HG02884 (cell line): ENCODE measurements around the gene PLCB3.

Experiments
- ATAC-seq: cut with Tn5 transposase; IDR thresholded peaks from one replicate; pipeline ENCODE4 v1.9.1; 2021; ENCODE audit warnings: mild to moderate bottlenecking, moderate library complexity; ENCODE audit not compliant: unreplicated experiment

The PLCB3 gene

GRCh38 chr11:64251016-64251752 is at the start of gene PLCB3:
Gene PLCB3 (plus strand): TSS chr11:64251530. CDS start chr11:64251650, 120 bp downstream.
- ATAC-seq, result no peak

DNA sequence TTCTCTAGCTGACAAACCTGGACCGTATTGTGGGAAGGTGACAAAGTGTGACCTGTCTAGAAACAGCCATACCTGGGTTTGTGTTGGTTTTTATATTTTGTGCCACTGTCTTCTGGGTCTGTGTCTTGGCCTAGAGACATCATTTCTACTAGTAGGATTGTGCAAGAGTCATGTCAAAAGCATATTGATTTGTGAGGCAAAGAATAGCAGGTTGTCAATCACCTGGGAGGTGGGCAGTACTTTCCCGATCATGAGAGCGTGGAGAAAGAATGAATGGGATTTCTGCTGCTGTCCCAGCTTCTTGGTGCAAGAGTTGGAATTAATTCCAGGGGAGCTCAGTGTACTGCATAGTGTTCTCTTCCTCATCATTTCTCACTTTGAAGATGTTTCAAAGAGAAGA is 49.8 kb upstream of the PLCB3 start:
- ATAC-seq, result no peak

DNA sequence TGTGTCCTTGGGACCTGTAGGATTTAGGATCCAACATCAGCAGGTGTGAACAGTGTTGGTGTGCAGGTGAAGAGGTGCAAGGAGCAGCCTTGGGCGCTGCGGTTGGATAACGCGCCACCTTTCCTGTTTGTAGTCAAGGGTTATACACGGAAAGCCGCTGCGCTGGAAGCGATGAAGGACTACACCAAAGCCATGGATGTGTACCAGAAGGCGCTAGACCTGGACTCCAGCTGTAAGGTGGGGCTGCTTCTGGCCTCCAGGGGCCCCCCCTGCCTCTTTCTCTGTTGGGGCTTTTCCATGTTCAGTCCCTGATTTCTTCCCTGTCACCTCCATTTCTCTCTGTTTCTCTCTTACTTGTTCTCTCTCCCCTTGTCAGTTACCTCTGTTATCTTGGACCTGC is 48.3 kb upstream of the PLCB3 start:
- no peak for ATAC-seq

DNA sequence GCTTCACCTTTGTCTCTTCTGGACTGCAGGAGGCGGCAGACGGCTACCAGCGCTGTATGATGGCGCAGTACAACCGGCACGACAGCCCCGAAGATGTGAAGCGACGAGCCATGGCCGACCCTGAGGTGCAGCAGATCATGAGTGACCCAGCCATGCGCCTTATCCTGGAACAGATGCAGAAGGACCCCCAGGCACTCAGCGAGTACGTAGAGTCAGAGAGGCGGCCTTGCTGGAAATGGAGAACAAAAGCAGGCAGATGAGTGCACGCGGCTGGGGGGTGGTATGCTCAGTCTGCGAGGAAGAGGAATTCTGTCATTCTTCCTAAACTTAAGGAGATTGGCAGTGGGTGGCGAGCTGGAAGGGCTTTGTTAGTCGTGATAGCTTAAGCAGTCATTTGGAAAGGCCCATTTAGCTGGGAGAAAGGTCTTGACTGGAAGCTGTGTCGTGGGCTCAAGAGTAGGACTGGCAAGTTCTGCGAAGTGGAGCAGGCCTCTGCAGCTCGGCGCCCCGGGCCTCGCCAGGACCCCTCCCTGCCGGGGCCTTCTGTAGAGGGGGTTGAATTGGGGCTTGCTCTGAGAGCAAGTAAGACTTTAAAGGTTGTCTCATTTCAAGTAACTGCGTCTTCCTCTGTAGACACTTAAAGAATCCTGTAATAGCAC is 47.8 kb upstream of the PLCB3 start:
- no peak for ATAC-seq

DNA sequence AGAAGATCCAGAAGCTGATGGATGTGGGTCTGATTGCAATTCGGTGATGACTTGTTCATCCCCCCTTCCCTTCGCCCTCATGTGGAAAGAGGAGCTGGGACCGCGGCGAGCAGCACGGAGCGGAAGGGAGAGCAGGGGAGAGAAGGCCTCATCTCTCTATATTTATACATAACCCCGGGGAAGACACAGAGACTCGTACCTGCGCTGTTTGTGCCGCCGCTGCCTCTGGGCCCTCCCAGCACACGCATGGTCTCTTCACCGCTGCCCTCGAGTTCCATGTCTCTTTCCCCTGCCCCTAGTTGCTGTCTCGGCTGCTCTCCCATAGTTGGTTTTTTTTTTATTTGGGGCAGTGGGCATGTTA is 47.3 kb upstream of the PLCB3 start:
- ATAC-seq, result no peak

- ATAC-seq, result no peak
Observed at GRCh38 chr11:64204464-64204989, 46.8 kb upstream of the PLCB3 start.

DNA sequence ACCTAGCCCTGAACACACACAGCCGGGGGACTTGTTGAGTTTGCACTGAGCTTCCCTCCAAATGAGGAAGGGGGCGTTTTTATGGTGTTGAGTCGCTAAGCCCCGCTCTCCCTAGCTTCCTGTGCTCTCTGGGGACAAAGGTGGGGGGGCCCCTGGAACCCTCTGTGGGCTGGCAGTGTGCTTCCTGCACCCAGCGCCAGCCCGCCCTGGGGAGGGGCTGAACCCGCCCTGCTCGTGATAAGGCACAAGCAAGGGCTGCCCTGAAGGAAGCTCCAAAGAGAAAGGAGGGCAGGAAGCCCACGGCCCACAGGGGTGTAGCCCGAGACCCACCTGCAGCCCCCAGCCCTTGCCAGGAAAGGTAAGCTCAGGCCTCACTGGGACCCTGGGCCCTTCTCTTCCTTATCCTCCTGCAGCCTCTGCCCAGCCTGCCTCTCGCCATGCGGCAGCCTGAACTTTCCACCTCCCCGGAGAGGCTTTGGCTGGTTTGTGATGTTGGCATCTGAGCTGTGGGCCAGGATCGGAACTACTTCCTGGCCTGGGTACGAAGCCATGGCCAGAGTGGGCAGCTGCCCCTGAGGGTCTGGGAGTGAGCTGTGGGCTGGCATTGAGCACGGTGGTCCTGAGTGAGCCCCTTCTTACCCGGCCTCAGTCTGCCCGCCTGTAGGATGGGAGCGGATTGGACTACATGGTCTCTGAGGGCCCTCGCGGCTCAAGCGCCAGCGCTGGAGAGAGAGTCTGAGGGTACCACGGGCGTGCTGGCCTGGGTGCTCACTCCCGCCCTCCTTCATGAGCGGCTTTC is 44.7 kb upstream of the PLCB3 start, which contains the start of gene FERMT3:
Gene FERMT3, plus strand, starts transcription at position 265 of the 799 bp plus-strand sequence. CDS start 644 bp downstream, outside the sequence.
- no peak for ATAC-seq

GRCh38 chr11:64207256-64208085 is 43.9 kb upstream of the PLCB3 start:
- ATAC-seq, result peak; percentile 40

DNA sequence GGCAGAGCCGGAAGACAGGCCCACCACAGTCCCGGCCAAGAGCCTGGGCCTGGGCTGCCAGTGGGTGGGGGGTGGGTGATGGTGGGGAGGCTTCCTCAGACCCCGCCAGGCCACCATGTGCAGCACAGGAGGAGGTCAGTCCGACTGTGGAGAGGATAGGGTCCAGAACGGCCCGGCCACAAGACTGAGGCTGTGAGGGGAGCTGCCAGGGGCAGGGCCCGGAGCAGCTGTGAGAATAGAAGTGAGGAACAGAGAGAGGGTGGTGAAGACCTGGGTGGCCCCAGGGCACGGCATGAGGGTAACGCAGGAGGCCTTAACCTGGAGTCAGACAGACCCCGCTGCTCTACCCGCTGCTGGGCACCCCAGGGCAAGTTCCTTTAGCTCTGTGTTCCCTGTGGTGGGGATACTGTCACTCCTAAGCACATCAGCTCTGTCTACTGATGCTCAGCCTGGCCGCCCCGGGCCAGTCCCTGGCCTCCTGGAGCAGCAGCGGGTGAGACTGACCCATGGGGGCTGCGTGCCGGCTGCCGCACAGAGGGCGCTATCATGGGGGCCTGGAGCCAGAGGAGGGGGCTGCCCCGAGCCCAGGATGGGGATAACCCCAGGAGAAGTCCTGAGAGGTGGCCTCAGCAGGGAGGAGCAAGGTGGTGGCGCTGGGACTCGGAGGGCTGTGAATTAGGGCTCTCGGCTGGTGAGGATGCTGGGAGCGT is 43.1 kb upstream of the PLCB3 start:
- ATAC-seq, result no peak

DNA sequence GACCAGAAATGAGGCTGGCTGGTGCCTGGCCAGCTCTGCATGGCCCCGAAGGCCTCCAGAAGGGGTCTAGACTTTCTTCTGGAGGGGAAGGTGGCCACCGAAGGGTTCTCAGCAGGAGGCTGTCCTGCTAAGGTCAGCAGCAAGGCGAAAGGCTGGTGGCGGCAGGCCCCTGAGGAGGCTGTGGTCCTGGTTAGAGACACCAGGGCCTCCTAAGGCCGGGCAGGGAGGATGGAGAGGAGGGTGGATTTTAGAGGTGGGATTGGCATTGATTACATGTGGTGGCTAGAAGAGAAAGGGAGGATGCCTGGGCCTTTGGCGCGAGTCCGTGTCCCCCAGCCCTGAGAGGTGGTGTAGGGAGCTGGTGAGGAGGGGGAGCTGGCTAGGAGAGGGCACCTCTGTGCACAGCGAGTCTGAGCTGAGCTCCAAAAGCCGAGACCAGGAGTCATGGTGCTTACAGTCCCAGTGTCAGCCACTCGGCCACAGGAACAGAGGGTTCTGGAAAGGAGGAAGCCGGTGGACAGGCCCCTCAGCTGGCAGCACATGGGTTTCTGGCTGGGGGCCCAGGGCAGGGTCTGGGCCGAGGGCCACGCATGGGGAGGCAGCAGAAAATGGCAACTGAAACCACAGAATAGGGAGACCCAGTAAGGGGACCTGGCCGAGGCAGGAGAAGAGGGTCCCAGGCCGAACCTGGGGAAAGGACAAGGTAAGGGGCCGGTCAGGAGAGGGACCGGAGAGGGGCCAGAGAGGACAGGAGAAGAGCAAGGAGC is 42.4 kb upstream of the PLCB3 start:
- no peak for ATAC-seq

DNA sequence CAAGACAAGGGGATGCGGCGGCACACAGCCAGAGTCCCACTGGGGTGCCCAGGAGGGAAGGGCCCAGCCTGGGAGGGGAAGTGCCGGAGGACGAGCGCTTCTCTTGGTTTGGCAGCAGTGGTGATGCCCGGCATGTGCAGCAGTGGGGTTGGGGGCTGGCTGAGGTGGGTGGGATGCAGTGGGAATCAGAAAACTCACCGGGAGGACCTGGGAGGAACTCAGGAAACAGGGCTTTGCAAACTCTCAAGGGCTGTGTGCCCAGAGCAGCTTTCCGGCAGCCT is 41.8 kb upstream of the PLCB3 start:
- no peak for ATAC-seq

- ATAC-seq, result no peak
Observed at GRCh38 chr11:64210301-64211020, 40.9 kb upstream of the PLCB3 start.

GRCh38 chr11:64211181-64211872 is 40.0 kb upstream of the PLCB3 start:
- ATAC-seq, result no peak

DNA sequence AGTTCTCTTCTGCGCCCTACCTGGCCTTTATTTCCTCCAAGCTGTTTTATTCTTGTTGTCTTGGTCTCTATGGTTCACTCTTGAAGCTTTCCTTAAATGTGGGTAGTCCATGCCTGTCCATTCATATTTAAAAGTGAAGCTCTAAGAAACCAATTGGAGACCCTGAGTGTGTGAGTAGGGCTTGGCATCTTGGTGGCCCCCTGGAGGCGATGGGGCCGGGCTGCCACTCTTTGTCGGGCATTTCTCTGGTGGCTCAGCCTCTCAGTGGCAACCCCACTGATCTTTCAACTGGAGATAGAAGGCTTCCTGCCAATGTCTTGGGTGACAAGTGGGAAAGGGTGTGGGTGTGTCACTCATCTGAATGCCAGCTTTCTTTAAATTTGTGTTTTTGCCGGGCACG is 34.5 kb upstream of the PLCB3 start:
- ATAC-seq, result no peak

GRCh38 chr11:64218628-64219353 is 32.5 kb upstream of the PLCB3 start:
- no peak for ATAC-seq

DNA sequence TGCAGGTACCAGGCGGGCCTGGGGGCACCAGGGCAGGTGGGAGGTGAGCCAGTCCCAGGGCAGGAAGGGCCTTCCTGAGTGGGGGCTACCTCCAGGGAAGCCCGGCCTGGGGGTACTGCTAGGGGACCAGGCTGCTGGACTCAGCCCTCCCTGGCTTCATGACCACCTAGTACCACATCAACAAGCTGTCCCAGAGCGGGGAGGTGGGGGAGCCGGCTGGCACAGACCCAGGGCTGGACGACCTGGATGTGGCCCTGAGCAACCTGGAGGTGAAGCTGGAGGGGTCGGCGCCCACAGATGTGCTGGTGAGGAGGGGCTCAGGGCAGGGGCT is 32.0 kb upstream of the PLCB3 start:
- no peak for ATAC-seq

GRCh38 chr11:64219755-64220154 is 31.6 kb upstream of the PLCB3 start:
- ATAC-seq, result no peak

DNA sequence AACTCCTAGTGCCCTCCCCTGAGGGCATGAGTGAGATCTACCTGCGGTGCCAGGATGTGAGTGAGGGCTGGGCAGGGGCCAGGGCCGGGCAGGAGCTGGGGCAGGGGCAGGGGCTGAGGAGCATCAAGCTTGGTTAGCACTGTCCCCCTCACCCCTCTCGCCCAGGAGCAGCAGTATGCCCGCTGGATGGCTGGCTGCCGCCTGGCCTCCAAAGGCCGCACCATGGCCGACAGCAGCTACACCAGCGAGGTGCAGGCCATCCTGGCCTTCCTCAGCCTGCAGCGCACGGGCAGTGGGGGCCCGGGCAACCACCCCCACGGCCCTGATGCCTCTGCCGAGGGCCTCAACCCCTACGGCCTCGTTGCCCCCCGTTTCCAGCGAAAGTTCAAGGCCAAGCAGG is 31.1 kb upstream of the PLCB3 start:
- no peak for ATAC-seq
